OCI-LY1 (cell line): ENCODE data around the gene ELP2.

ENCODE experiments used
- CTCF ChIP-seq: fragments of 200-600 bp; sonication (generic), shearing (Covaris generic); IDR thresholded peaks from 2 replicates; pipeline ENCODE4 v1.5.1; 2017; ENCODE audit warnings: mild to moderate bottlenecking, antibody characterized with exemption, low read length, moderate library complexity, mixed read lengths
- EZH2 ChIP-seq: fragments of 200-600 bp; sonication (generic), shearing (Covaris generic); IDR thresholded peaks from 2 replicates; pipeline ENCODE4 v1.8.0; 2017; ENCODE audit warnings: borderline replicate concordance, mixed run types, mild to moderate bottlenecking, antibody characterized with exemption, low read length, moderate library complexity, mixed read lengths

GRCh38 chr18:36196238-36196995 is 66.7 kb downstream of the ELP2 start:
- TF ChIP-seq CTCF (no peak), EZH2 (no peak)
